SH-SY5Y (cell line): ENCODE data around the gene SLC66A1.

Experiments
- GATA2 ChIP-seq: IDR thresholded peaks from 2 replicates; pipeline ENCODE4 v1.6.1; 2011; ENCODE audit warnings: mild to moderate bottlenecking, low read depth, low read length
- GATA3 ChIP-seq: IDR thresholded peaks from 2 replicates; pipeline ENCODE4 v1.6.1; 2011; ENCODE audit warnings: low read depth, mild to moderate bottlenecking, low read length, moderate library complexity

Gene SLC66A1

GRCh38 chr1:19344372-19344810 is 32.3 kb downstream of the SLC66A1 start:
- TF ChIP-seq GATA2 (no peak), GATA3 (no peak)

- no peak for TF ChIP-seq GATA3
- no peak for TF ChIP-seq GATA2
These were observed 32.7 kb downstream of the SLC66A1 start for GRCh38 chr1:19344831-19345230.

GRCh38 chr1:19345391-19345790 is 33.3 kb downstream of the SLC66A1 start:
- TF ChIP-seq GATA2 (no peak), GATA3 (no peak)

- no peak for TF ChIP-seq GATA2
- TF ChIP-seq GATA3, result no peak
These were observed 33.9 kb downstream of the SLC66A1 start for GRCh38 chr1:19346026-19346425.

GRCh38 chr1:19347533-19348172 is 35.5 kb downstream of the SLC66A1 start:
- TF ChIP-seq GATA3 (no peak), GATA2 (no peak)

- TF ChIP-seq GATA3 (no peak), GATA2 (no peak)
These were observed 36.5 kb downstream of the SLC66A1 start for GRCh38 chr1:19348441-19349198.

- TF ChIP-seq GATA3 (no peak), GATA2 (no peak)
These were observed 37.9 kb downstream of the SLC66A1 start for GRCh38 chr1:19349999-19350398.

- TF ChIP-seq GATA2, result no peak
These were observed 38.4 kb downstream of the SLC66A1 start for GRCh38 chr1:19350566-19350965.

- TF ChIP-seq GATA3, result no peak
- no peak for TF ChIP-seq GATA2
These were observed 39.7 kb downstream of the SLC66A1 start for GRCh38 chr1:19351873-19352272.

- TF ChIP-seq GATA3 (no peak), GATA2 (no peak)
These were observed 40.7 kb downstream of the SLC66A1 start for GRCh38 chr1:19352839-19353238.

- TF ChIP-seq GATA3, result no peak
- no peak for TF ChIP-seq GATA2
These were observed 41.5 kb downstream of the SLC66A1 start for GRCh38 chr1:19353596-19353995.

GRCh38 chr1:19354531-19354981 is 42.4 kb downstream of the SLC66A1 start:
- TF ChIP-seq GATA3 (no peak), GATA2 (no peak)

GRCh38 chr1:19356266-19356665 is 44.1 kb downstream of the SLC66A1 start:
- TF ChIP-seq GATA2 (no peak), GATA3 (no peak)

- TF ChIP-seq GATA3 (no peak), GATA2 (no peak)
These were observed 45.3 kb downstream of the SLC66A1 start for GRCh38 chr1:19357299-19357986.
